Islet precursor cell (in vitro differentiated cells): Measurements from ENCODE around the gene ZSCAN2.
"Not testable (repeated sequence)": the region's sequence is repeated elsewhere in the genome, so short reads cannot be mapped to it uniquely, and the experiment has no call there.

Source experiments
- DNase-seq: peaks from one replicate; pipeline ENCODE4 v3.0.0-alpha.2; 2018

ZSCAN2 gene

GRCh38 chr15:84600687-84601554 is at the start of gene ZSCAN2:
ZSCAN2 (plus strand) TSS chr15:84601009; CDS start chr15:84603928, 2,919 bp downstream.
- peak; percentile 98 for DNase-seq

- DNase-seq, result not testable (repeated sequence)
These were observed 49.2 kb upstream of the ZSCAN2 start for GRCh38 chr15:84551624-84552023.

- no peak for DNase-seq
These were observed 47.9 kb upstream of the ZSCAN2 start for GRCh38 chr15:84552896-84553295.

GRCh38 chr15:84556690-84557089 is 44.1 kb upstream of the ZSCAN2 start:
- not testable (repeated sequence) for DNase-seq

GRCh38 chr15:84568021-84568420 is 32.8 kb upstream of the ZSCAN2 start:
- not testable (repeated sequence) for DNase-seq

- no peak for DNase-seq
These were observed 30.6 kb upstream of the ZSCAN2 start for GRCh38 chr15:84570164-84570735.

- peak; percentile 60 for DNase-seq
These were observed 28.6 kb upstream of the ZSCAN2 start for GRCh38 chr15:84572231-84572630.

- no peak for DNase-seq
These were observed 25.3 kb upstream of the ZSCAN2 start for GRCh38 chr15:84575493-84575892.

- not testable (repeated sequence) for DNase-seq
These were observed 22.9 kb upstream of the ZSCAN2 start for GRCh38 chr15:84577891-84578290.

- peak; percentile 68 for DNase-seq
These were observed 21.5 kb upstream of the ZSCAN2 start for GRCh38 chr15:84579261-84579721.

- DNase-seq, result not testable (repeated sequence)
These were observed 19.0 kb upstream of the ZSCAN2 start for GRCh38 chr15:84581676-84582428.

GRCh38 chr15:84582583-84583157 is 18.1 kb upstream of the ZSCAN2 start:
- no peak for DNase-seq

- not testable (repeated sequence) for DNase-seq
These were observed 16.9 kb upstream of the ZSCAN2 start for GRCh38 chr15:84583921-84584320.

- no peak for DNase-seq
These were observed 14.1 kb upstream of the ZSCAN2 start for GRCh38 chr15:84586696-84587095.

GRCh38 chr15:84588053-84588874 is 12.5 kb upstream of the ZSCAN2 start:
- peak; percentile 95 for DNase-seq

- no peak for DNase-seq
These were observed 10.4 kb upstream of the ZSCAN2 start for GRCh38 chr15:84590406-84590805.

- no peak for DNase-seq
These were observed 9.0 kb upstream of the ZSCAN2 start for GRCh38 chr15:84591815-84592214.

GRCh38 chr15:84594617-84595290 is 6.1 kb upstream of the ZSCAN2 start:
- DNase-seq, result no peak

GRCh38 chr15:84595660-84596059 is 5.1 kb upstream of the ZSCAN2 start:
- no peak for DNase-seq

GRCh38 chr15:84597296-84597695 is 3.5 kb upstream of the ZSCAN2 start:
- DNase-seq, result no peak

- DNase-seq, result no peak
These were observed 2.6 kb upstream of the ZSCAN2 start for GRCh38 chr15:84598250-84598649.

GRCh38 chr15:84598993-84599392 is 1.8 kb upstream of the ZSCAN2 start:
- peak; percentile 67 for DNase-seq
